H7 (cell line): Measurements from ENCODE around the gene ZNF598. TPM values are rescaled to one million over a fixed set of nuclear protein-coding genes. Genes with fewer than 3 reads are reported as not detected.
A peak's percentile ranks its signal among the peaks of the same experiment; 100 is the strongest.

Experiments
- DNase-seq: peaks from one replicate; pipeline ENCODE4 v3.0.0; 2012
- H3K27me3 ChIP-seq: 2 replicates; pipeline ENCODE4 v1.6.0; 2011; ENCODE audit warnings: mild to moderate bottlenecking, low read length; ENCODE audit not compliant: control insufficient read depth, insufficient read depth
- H3K36me3 ChIP-seq: replicated peaks from 2 replicates; pipeline ENCODE4 v1.5.1; 2011; ENCODE audit warnings: low read length; ENCODE audit not compliant: control insufficient read depth, insufficient read depth
- H3K4me3 ChIP-seq: 2 replicates; pipeline ENCODE4 v1.5.1; 2011; ENCODE audit warnings: low read depth, mild to moderate bottlenecking, control low read depth, low read length, moderate library complexity; ENCODE audit not compliant: insufficient read depth
- total RNA-seq: library from RNA; depleted of rRNA; stranded (reverse); fragments of >200 nt; shearing (Covaris generic); gene quantifications from 2 replicates; pipeline ENCODE4 v1.2.3, GENCODE V29; 2014

The ZNF598 gene
- total RNA-seq, 1 experiment from 2014 or later, result 28.4 TPM

DNA sequence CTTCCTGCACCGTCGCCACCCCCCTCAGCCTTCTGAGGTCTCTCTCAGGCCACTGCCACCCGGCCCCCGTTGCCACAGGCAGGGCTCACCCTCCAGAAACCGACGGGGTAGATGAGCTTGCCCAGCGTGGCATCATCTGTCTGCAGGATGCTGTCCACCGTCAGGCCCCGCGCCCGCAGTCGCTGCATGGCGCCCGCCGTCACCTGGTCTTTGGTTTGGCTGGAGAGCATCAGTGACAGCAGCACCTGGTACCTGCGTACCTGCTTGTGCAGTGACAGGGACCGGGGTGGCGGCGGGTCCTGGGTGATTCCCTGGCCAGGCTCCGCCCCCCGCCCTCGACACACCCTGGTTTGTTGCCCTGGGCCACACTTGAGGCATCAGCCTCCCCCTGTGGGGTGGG is 34.9 kb upstream of the ZNF598 start:
- Histone ChIP-seq H3K27me3 (no peaks in the 10 kb centered on the region), H3K36me3 (peaks cover 2% of the 10 kb centered on the region), H3K4me3 (no peak overlapping the region)
- no peak for DNase-seq

DNA sequence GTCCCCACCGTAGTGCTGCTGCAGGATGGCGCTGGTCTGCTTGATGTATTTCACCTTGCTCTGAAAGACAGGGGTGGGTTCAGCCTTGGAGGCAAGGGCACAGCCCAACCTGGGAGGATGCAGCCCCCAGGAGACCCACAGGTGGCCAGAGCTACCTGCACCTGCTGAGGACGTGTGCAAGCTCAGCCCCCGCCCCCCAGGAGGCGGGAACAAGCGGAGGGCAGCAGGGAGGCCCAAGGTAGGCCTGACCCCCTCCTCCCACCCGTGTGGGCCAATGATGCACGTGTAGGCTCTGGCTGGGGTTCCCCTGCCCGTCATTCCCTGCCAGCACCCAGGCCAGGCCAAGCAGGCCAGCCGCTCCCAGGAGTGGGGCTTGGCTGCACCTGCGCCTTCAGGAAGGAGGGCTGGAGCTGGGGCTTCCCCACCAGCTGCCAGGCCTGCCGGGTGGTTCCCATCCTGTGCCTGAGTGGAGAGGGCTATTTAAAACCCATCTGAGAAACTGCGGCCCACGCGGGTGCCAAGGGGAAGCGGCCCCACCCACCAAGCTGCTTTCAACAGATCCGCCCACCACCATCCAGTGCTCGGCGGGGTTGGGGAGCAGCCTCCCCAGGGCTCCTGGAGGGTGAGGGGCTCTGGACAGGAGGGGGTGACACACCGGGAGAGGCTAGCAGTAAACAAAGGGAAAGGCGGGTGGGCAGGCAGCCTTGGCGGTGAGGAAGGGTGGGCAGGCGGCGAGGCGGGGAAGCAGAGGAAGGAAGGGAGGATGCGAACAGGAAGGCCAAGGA is 34.2 kb upstream of the ZNF598 start:
- no peak overlapping the region for H3K4me3 ChIP-seq
- H3K27me3 ChIP-seq, result no peaks in the 10 kb centered on the region
- DNase-seq, result no peak
- H3K36me3 ChIP-seq, result peaks cover 2% of the 10 kb centered on the region

DNA sequence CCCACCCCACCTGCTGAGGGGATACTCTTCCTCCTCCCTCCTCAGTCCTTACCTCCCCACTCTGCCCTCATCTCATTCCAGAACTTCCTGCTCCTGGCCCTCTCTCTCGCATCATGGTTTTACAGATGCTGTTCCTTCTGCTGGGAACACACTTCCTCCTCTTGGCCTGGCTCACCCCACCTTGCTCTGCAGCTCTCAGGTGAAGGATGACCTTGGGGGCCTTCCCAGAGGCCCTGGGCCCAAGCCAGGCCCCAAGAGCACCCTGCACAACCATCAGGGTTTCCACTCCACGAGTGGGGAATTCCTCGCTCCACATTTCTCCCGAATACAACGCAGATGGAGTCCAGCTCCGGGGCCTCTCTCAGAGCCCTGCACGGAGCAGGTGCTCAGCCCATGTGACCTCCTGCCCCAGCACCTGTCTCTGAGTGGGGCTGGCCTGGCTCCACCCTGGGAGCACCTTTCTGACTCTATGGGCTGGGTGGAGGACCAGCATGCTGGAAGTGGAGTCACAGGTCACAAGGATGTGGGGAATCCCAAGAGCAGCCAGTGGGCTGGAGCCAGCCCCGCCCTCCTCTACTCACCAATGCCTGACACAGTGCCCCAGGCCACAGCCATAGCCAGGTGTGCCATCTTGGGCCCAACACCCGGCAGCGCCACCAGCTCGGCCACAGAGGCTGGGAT is 33.5 kb upstream of the ZNF598 start:
- DNase-seq, result no peak
- H3K4me3 ChIP-seq, result no peak overlapping the region
- H3K36me3 ChIP-seq, result peaks cover 2% of the 10 kb centered on the region
- no peaks in the 10 kb centered on the region for H3K27me3 ChIP-seq

DNA sequence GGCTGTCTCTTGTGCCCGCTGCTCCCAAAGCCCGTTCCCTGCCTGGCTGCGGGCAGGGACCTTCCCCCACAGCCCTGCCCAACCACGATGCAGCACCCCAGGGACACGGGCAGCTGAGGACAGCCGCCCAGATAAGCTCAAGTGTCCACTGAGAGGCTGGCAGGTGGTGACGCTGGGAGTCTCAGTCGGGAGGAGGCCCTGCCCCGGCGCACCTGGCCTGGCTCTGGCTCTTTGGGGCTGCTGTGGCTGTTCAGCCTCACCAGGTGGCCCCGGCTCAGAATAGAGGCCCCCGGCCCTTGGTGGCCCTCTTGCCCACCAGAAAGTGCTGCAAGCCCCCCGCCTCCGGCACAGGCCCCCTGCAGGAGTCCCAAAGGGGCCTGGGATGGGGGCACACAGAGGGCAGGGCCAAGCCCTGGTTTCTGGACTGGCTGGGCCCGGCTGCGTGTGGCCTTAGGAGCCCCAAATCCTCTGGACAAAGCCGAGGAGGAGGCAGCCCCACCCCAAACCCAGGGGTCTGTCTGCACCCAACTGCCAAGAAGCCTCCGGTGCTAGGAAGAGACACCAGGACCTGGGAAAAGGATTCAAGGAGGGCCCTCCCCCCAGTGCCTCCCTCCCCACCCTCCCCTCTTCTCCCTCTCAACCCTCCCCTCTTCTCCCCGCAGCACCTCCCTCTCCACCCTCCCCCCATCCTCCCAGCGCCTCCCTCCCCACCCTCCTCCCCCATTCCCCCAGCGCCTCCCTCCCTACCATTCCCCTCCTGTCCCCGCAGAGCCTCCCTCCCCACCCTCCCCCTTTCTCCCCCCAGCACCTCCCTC is 32.8 kb upstream of the ZNF598 start:
- Histone ChIP-seq H3K36me3 (peaks cover 2% of the 10 kb centered on the region), H3K27me3 (no peaks in the 10 kb centered on the region), H3K4me3 (no peak overlapping the region)
- no peak for DNase-seq

DNA sequence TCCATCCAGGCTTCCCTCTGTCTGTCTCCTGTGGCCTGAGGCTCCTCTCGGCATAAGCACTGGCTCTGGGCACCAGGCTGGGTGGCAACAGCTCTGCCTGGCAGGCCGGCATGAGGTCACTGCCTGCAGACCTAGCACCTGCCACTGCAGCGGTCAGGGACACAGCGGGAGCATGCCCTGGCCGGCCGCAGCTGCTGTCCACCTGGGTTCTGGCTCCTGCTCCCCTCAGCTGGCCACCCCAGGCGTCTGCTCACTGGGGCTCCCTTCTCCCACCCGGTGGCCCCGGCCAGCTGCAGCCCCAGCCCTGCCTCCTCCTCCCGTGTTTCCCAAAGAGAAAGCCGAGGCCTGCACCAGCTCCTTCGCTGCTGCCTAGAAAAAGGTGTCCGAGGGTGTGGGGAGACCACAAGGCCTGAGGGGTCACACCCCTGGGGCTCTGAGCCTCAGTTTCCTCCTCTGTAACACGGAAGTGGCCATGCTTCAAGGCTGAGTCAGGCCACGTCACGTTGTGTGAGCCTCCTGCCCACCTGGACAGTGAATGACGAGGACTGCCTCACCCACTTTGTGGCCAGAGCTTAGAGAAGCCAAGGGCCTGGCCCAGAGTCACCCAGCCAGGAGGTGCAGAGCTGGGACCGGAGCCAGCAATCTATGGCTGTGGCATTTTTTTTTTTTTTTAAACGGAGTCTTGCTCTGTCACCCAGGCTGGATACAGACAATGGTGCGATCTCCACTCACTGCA is 31.3 kb upstream of the ZNF598 start:
- Histone ChIP-seq H3K4me3 (no peak overlapping the region), H3K27me3 (no peaks in the 10 kb centered on the region), H3K36me3 (peaks cover 2% of the 10 kb centered on the region)
- no peak for DNase-seq

DNA sequence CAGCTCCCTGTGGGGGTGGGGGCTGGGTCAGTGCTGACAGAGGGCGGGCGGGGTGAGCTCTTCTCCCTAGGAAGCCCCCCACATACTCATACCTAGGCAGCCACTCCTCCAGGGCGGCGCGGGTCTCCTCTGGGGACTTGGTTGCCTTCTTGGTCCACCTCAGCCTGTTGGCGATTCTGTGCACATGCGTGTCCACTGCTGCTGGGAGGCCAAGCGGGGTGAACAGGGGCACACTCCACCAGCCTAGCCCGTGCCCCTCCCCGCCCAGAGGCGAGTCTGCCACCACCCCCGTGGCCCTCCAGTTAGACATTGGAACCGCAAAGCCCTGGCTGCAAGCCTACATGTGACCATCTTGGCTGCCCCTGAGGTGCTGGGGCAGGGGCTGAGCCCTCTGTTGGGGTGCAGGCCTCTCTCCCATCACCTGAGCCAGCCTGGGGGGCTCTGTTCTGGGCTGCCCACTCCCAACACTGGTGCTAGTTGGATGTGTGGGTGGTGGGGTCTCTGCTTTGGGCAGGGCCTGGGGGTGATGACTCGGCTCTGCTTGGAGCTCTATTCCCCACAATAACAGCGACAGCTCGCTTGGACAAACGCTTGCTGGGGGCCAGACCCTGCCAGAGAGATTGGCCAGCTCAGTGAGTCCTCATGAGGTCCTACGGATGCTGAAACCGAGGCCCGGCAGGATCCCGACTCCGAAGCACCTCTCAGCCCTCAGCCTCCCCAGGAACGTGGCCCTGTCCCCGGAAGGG is 30.6 kb upstream of the ZNF598 start:
- H3K36me3 ChIP-seq, result peaks cover 2% of the 10 kb centered on the region
- H3K27me3 ChIP-seq, result no peaks in the 10 kb centered on the region
- no peak overlapping the region for H3K4me3 ChIP-seq
- no peak for DNase-seq

DNA sequence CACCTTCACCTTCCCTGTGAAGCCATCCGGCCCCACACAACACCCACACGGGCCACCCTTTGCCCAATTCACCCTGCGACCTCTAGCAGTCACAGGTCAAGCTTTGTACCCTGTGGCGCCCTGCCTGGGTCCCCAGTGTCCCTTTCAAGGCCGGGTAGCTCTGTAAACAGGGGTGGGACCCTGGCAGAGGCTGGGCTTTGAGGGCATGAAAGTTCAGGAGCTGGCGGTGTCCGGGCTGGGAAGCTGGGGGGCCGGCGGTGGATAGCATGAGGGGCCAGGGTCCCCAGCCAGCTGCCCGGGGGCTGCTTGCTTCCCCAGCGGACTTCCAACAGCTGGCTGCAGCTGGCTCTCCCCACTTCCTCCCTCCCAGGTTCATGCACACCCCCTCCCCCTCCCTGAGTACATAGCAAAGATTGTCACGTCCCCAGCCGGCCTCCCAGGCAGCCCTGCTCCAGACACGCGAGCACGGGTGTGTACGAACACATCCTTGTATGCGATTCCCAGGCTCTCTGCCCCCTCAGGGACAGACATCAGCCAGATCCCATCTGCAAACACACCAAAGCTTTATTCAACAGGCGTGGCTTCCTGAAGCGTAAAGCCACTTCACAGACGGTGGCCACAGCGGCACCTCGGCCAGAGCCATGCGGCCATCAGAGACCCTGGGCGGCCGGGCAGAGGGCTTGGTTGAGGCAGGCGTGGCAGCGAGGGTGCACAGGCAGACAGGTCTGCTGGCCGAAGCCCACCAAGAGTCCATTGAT is 29.8 kb upstream of the ZNF598 start:
- H3K4me3 ChIP-seq, result no peak overlapping the region
- peaks cover 2% of the 10 kb centered on the region for H3K36me3 ChIP-seq
- DNase-seq, result no peak
- H3K27me3 ChIP-seq, result no peaks in the 10 kb centered on the region

DNA sequence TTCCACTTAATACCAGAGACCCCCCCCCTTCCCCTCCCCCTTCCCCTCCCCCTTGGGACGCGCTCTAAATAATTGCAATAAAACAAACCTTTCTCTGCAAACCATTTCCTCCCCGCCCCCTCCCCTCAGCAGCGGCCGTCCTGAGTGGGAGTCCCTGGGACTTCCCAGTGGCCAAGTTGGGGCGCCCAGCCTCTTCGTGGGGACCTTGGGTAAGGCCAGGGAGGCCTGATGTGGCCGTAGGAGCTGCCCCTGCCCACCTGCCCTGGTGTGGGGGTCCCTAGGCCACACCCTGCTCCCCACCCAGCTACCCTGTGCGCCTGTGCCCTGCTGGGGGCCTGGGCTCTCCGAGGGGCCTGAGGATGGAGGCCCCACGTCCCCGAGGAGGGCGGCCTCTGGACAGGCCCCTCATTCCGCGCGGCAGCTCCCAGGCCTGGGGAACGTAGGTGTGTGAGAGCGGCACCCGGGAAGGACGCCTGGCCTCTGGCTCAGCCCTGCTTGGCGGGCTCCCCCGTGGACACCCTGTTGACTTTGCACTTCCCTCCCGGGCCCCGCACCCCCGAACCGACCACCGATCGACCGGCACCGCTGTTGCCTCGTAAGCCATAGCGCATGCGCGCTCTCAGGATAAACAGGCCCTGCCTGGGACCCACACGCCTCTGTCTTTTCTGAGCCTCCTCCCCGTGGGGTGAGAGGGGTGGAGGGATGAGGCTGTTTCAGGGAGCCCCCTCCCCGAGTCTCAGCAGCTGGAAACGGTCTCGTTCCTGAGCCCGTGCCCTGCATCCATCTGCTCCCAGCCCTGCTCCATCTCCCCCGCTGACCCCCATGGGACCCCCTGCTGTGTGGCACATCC is 29.0 kb upstream of the ZNF598 start:
- H3K4me3 ChIP-seq, result no peak overlapping the region
- no peaks in the 10 kb centered on the region for H3K27me3 ChIP-seq
- DNase-seq, result peak; percentile 84
- peaks cover 2% of the 10 kb centered on the region for H3K36me3 ChIP-seq

DNA sequence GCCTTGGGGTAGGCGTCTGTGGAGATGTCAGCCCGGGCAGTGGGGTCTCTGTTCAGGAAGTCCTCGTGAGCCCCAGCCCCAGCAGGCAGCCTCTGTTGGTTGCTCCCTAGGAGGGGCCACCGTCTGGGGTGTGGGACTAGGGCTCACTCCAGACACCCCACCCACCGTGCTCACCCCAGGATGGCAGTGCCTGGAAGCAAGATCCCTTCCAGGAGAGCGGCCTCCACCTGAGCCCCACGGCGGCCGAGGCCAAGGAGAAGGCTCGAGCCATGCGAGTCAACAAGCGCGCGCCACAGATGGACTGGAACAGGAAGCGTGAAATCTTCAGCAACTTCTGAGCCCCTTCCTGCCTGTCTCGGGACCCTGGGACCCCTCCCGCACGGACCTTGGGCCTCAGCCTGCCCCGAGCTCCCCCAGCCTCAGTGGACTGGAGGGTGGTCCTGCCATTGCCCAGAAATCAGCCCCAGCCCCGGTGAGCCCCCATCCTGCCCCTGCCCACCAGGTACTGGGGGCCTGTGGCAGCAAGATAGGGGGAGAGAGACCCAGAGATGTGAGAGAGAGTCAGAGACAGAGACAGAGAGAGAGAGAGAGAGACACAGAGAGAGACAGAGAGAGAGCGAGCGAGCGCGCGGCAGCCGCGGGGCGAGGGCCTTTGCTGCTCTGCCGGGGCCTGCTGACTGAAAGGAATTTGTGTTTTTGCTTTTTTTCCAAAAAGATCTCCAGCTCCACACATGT is 28.2 kb upstream of the ZNF598 start:
- Histone ChIP-seq H3K36me3 (no peaks in the 10 kb centered on the region), H3K4me3 (no peak overlapping the region)
- DNase-seq, result no peak

DNA sequence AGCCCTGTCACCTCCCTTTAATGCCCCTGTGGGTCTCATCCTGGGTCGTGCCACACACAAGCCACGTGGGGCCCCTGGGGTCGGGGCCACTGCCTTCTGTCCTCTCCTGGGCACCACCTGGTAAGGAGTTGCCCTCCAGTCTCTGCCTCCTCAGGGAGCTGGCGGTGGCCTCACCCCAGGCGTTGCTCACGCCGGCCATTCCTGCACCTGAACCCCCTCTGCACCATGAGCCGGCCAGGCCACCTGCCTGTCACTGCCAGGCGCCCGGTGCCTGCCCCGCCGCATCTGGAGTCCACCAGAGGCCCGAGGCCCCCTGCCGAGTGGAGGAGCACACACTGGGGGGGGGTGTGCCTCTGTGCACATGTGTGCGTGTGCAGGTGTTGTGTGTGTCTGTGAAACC is 27.5 kb upstream of the ZNF598 start:
- DNase-seq, result no peak
- no peaks in the 10 kb centered on the region for H3K36me3 ChIP-seq
- no peak overlapping the region for H3K4me3 ChIP-seq
- H3K27me3 ChIP-seq, result no peaks in the 10 kb centered on the region

More for the DNA sequence above, 28.2 kb upstream of the ZNF598 start:
- no peaks in the 10 kb centered on the region for H3K27me3 ChIP-seq

DNA sequence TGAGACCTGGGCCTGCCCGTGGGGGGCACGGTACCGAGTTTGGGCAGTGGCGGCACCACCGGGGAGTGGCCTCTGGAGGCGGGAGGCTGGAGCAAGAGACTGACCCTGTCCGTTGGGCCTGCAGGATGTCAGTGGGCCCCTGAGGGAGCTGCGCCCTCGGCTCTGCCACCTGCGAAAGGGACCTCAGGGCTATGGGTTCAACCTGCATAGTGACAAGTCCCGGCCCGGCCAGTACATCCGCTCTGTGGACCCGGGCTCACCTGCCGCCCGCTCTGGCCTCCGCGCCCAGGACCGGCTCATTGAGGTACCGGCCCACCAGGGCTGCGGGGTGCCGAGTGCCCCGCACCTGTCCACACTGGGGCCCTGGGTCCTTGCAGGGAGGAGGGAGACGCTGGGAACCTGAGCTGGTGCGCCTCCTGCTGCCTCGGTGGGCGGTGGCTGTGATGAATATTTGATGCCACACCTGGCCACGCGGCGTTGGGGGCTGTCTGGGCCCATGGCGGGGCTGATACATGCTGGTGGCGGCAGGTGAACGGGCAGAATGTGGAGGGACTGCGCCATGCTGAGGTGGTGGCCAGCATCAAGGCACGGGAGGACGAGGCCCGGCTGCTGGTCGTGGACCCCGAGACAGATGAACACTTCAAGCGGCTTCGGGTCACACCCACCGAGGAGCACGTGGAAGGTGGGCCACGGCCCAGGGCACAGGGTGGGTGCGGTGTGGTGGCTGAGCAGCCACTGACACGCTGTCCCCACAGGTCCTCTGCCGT is 26.8 kb upstream of the ZNF598 start:
- H3K27me3 ChIP-seq, result no peaks in the 10 kb centered on the region
- DNase-seq, result no peak
- H3K4me3 ChIP-seq, result no peak overlapping the region
- no peaks in the 10 kb centered on the region for H3K36me3 ChIP-seq
